Kidney epithelial cell (primary cell): Measurements from ENCODE around the gene DENND2D. TPM values are rescaled to one million over a fixed set of nuclear protein-coding genes. Genes with fewer than 3 reads are reported as not detected.

Source experiments
- DNase-seq: peaks from one replicate; pipeline ENCODE4 v3.0.0-alpha.2; 2010; ENCODE audit warnings: low read depth
- H3K27me3 ChIP-seq: 2 replicates; pipeline ENCODE4 v1.6.0; 2011; ENCODE audit warnings: low read length; ENCODE audit not compliant: control insufficient read depth, insufficient read depth
- H3K36me3 ChIP-seq: 2 replicates; pipeline ENCODE4 v1.5.1; 2011; ENCODE audit warnings: low read length; ENCODE audit not compliant: control insufficient read depth, insufficient read depth
- H3K4me3 ChIP-seq: 2 replicates; pipeline ENCODE4 v1.5.1; 2011; ENCODE audit warnings: low read depth, mild to moderate bottlenecking, control low read depth, low read length
- total RNA-seq: library from RNA; depleted of rRNA; stranded (reverse); fragments of >200 nt; gene quantifications from 2 replicates; pipeline ENCODE4 v1.2.3, GENCODE V29; 2015
- TF ChIP-seq, protein P1 (sequence below): IDR thresholded peaks from 2 replicates; pipeline ENCODE4 v1.5.1; 2011; ENCODE audit warnings: mild to moderate bottlenecking, moderate library complexity, low read length, control low read depth, inconsistent platforms; ENCODE audit not compliant: insufficient read depth, poor library complexity, severe bottlenecking

The DENND2D gene
- total RNA-seq, 1 donor from 2014 or later, result 13.2 TPM

- no peaks in the 10 kb centered on the region for H3K36me3 ChIP-seq
- no peaks in the 10 kb centered on the region for H3K27me3 ChIP-seq
- TF ChIP-seq, protein P1, sequence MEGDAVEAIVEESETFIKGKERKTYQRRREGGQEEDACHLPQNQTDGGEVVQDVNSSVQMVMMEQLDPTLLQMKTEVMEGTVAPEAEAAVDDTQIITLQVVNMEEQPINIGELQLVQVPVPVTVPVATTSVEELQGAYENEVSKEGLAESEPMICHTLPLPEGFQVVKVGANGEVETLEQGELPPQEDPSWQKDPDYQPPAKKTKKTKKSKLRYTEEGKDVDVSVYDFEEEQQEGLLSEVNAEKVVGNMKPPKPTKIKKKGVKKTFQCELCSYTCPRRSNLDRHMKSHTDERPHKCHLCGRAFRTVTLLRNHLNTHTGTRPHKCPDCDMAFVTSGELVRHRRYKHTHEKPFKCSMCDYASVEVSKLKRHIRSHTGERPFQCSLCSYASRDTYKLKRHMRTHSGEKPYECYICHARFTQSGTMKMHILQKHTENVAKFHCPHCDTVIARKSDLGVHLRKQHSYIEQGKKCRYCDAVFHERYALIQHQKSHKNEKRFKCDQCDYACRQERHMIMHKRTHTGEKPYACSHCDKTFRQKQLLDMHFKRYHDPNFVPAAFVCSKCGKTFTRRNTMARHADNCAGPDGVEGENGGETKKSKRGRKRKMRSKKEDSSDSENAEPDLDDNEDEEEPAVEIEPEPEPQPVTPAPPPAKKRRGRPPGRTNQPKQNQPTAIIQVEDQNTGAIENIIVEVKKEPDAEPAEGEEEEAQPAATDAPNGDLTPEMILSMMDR, result no peak
- DNase-seq, result no peak
- no peak overlapping the region for H3K4me3 ChIP-seq
Measured at GRCh38 chr1:111214074-111214801, 13.8 kb upstream of the DENND2D start.

GRCh38 chr1:111213412-111213811 lies 13.0 kb upstream of the DENND2D start:
- Histone ChIP-seq H3K36me3 (no peaks in the 10 kb centered on the region), H3K27me3 (no peaks in the 10 kb centered on the region), H3K4me3 (no peak overlapping the region)
- TF ChIP-seq, protein P1, result no peak
- no peak for DNase-seq

- Histone ChIP-seq H3K4me3 (no peak overlapping the region), H3K36me3 (no peaks in the 10 kb centered on the region), H3K27me3 (no peaks in the 10 kb centered on the region)
- DNase-seq, result no peak
- TF ChIP-seq, protein P1, result no peak
Measured at GRCh38 chr1:111212634-111213335, 12.3 kb upstream of the DENND2D start.

- TF ChIP-seq, protein P1, result no peak
- Histone ChIP-seq H3K36me3 (no peaks in the 10 kb centered on the region), H3K4me3 (no peak overlapping the region), H3K27me3 (no peaks in the 10 kb centered on the region)
- DNase-seq, result no peak
Measured at GRCh38 chr1:111211921-111212320, 11.5 kb upstream of the DENND2D start.

DNA sequence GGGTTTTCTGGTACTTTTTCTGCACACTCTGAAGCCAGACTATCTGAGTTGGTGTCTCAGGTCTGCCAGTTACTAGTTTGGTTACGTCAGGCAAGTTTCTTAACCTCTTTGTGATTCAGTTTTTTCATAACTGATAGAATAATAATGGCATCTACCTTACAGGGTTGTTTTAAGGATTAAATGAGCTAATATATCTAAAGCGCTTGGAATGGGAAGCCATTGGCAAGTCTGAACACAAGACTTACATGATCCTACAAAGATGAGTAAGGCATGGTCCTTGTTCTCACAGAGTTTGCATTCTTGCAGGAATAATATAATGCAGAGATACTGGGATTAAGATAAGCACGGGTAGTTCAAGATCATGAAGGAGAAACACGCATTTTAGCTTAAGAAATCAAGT lies 9.2 kb upstream of the DENND2D start:
- DNase-seq, result no peak

More for the DNA sequence above, 9.2 kb upstream of the DENND2D start:
- TF ChIP-seq, protein P1, result no peak
- Histone ChIP-seq H3K27me3 (peaks cover 4% of the 10 kb centered on the region), H3K4me3 (no peak overlapping the region), H3K36me3 (no peaks in the 10 kb centered on the region)
